ENCODE results near the gene ADCY10.
A peak's percentile ranks its signal among the peaks of the same experiment; 100 is the strongest.

The ADCY10 gene

DNA sequence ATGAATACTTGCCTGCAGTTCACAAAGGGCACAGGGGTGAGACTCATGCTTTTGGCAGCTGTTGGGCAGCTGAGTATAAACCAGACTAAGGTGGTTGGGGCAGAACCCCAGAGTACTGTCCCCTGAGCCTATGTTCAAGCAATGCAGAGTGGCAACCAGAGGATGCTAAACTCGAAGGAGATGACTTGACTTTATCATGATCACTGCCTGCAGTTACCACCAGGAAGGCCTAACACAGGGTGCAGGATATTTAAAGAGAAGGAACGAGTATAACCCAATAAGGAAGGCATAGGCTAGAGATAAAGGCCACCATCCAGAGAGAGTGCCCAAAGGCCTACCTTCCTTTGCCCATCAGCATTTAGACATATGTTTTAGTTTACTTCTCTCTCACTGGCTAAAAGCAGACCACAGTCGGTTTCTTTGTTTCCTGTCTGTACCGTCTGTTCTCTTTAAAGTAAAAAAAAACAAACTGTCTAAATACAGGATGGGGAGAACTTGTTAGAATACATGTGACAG is 108.8 kb downstream of the ADCY10 start:
- no peak for FAIRE-seq

- peak; percentile 23 for FAIRE-seq
Measured at GRCh38 chr1:167803358-167804207, 110.4 kb downstream of the ADCY10 start.

GRCh38 chr1:167802235-167802634 is 111.7 kb downstream of the ADCY10 start:
- no peak for FAIRE-seq

- no peak for FAIRE-seq
Measured at GRCh38 chr1:167800251-167800650, 113.7 kb downstream of the ADCY10 start.

GRCh38 chr1:167799747-167800146 is 114.2 kb downstream of the ADCY10 start:
- no peak for FAIRE-seq

- FAIRE-seq: no peak
Measured at GRCh38 chr1:167798952-167799351, 115.0 kb downstream of the ADCY10 start.

DNA sequence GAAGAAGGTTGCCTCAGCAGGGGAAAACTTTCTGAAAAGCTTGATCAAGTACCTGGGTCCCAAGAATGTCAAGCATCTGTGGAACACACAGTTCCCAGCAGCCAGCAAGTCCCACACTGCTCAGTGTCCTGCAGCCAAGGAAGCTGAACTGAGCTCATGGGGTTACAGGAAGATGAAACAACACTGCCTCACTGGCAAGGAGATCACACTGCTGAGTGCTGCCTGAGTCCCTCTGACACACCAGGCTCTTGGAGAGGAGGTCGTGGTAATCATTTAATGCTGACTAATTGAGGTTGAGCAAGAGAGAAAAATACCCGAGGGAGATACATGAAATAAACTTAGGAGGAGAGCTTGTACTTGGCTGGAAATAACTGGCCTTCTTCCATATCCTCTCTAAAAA is 116.9 kb downstream of the ADCY10 start:
- peak; percentile 70 for FAIRE-seq

- no peak for FAIRE-seq
Measured at GRCh38 chr1:167795810-167796740, 117.9 kb downstream of the ADCY10 start.

GRCh38 chr1:167794043-167794442 is 119.9 kb downstream of the ADCY10 start:
- FAIRE-seq: no peak

DNA sequence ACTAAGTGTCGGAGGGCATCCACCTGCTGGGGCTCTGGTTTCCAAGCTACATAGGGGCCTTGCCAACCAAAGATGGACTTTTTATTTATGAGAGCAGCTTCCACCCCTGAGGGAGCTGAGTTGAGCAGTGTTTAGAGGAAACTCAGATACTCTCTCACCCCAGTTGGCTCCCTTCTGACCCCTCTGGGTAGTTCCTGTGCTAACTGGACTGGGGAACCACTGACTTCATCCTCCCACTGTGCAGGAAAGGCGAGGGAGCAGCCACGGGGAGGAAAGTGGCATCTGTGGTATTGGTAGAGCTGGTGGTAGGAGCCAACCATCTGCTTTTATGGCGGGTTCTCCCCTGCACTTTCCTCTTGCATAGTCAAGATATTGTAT is 121.8 kb downstream of the ADCY10 start:
- FAIRE-seq: no peak

DNA sequence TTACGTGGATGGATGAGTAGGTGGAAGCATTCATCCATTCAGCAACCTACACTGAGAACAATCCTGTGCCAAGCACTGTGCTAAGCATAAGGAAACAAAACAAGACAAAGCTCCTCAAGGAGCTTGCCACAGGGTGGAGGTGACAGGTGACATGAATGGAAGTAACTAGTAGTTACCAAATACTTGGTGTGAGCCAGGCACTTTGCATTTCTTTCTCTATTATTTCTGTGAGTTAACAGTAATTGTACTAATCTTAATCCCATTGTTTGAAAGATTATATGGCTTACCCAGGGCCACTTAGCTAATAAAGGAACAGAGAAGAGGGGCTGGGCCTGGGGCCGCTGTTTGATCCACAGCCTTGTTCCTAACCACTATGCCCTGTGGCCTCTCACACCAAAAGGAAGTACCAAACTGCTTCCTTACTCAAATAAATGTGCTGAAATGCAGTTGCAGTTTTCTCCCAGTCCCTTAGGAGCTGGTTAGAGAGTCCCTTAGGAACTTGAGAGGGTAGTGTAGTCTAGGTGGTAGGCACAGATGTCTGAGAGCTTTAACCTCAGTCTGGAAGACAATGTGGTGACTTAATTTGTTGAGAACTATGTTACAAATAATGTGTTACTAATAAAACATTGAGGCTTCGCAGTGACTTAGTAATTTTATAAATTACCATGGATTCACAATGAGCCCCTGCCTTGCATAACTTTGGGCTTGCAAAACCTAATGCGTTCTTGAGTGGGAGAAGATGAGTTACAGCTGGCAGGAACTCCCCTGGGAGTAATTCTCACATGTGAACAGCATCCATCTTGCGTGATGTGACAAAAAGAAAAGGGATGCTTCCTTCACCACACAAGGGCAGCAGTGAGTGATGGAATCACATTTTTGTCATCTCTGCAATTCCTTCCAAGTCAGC is 122.4 kb downstream of the ADCY10 start:
- no peak for FAIRE-seq

DNA sequence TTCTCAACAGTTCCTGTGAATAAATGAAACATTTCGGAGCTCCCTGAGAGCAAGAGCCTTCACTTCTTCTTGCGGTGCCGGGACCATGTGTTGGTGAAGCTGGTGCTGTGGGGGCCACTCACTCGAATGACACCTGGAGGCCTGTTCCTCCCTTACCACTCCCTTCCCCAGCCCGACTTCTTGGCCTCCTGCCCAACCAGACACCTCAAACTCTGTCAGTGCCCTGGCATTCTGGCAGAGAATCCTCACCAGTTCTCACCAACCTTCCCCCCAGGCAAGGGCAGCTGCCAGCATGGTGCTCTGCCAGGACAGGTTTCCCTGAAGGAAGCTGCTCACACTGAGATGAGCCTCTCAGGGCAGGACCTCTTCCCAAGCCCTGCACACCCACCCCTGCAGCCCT is 123.8 kb downstream of the ADCY10 start:
- FAIRE-seq: no peak

- FAIRE-seq: no peak
Measured at GRCh38 chr1:167789501-167789900, 124.4 kb downstream of the ADCY10 start.

DNA sequence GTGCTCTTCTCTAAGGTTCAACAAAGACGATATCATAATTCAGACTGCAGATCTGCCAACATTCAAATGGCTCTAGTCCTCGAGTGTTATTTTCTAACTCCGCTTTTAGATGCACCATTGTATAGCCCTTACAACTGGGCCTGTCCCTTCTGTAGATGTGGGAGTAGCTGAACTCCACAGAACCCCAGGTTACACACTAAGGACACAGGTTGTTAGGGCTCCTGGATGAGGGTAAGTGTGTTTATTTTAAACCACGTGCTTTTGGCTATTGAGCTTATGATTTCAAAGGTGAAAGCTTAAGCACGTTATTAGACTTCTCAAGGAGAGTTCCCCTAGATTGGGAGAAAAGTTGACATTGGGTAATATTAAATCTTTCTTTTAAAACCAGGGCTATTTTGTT is 127.4 kb downstream of the ADCY10 start:
- FAIRE-seq: no peak

- FAIRE-seq: no peak
Measured at GRCh38 chr1:167784876-167785550, 128.9 kb downstream of the ADCY10 start.

GRCh38 chr1:167782946-167783345 is 131.0 kb downstream of the ADCY10 start:
- no peak for FAIRE-seq

GRCh38 chr1:167781558-167781957 is 132.4 kb downstream of the ADCY10 start:
- FAIRE-seq: no peak

GRCh38 chr1:167777269-167777650 is 136.7 kb downstream of the ADCY10 start:
- no peak for FAIRE-seq

- FAIRE-seq: no peak
Measured at GRCh38 chr1:167776616-167777268, 137.2 kb downstream of the ADCY10 start.

DNA sequence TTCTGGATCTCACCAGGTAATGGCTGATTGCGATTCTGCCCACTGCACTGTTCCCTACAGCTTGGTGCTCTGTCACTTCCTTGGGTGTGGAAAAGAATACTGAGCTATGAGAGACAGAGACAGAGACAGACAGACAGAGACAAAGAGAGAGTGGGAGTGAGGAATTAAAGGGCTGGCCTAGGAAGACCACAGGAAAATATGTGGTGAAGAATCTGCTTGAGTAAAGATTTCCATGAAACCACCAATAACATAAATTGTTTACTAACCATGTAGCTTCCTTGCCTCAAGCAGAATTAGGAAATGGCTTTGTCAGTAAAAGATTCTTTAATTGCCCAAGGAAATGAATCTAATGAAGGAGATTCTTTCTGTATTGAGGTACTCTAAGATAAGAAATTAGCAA is 137.8 kb downstream of the ADCY10 start:
- no peak for FAIRE-seq

DNA sequence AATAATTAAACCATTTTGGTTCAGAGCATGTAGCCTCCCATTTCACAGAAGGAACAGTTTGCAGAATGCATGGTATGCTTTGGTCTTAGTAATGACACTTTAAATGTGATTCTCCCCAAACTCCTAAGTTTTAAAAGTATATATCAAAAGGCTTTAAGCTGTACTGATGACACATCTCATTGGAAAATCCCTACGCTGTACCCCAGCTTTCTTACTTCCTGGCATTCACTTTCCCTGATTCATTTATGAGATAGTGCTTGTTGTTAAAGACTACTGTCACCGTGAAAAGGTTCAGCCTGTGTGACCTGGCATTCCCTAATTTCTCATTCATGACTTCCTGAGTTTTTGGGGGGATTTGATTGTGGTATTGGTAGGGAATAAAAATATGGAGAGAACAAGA is 138.8 kb downstream of the ADCY10 start:
- FAIRE-seq: no peak

All from endometrium (tissue), 2 donors.